ENCODE data around the gene ZNF423. TPM values are rescaled to one million over a fixed set of nuclear protein-coding genes. Genes with fewer than 3 reads are reported as not detected.

ZNF423 gene
- polyA plus RNA-seq, 1 of the 3 experiments (the other 2 are of a cell fraction): 1.2 TPM

GRCh38 chr16:49597796-49598195 is 258.1 kb downstream of the ZNF423 start:
- DNase-seq: no peak
- H3K27me3 ChIP-seq (ENCODE audit: insufficient read depth): no peaks in the 10 kb centered on the region
- no peaks in the 10 kb centered on the region for H3K9me3 ChIP-seq
- H3K9ac ChIP-seq: no peak overlapping the region
- TF ChIP-seq ZBTB33 (IDR thresholded peaks at IDR 0.05; ENCODE audit: borderline replicate concordance, low read depth) (no peak), IRF3 (IDR thresholded peaks at IDR 0.05; ENCODE audit: low read depth, low read length) (no peak), REST (IDR thresholded peaks at IDR 0.05; ENCODE audit: low read depth, low read length) (no peak), NFIC (IDR thresholded peaks at IDR 0.05; ENCODE audit: borderline replicate concordance) (no peak), GATA2 (CRISPR knock-in tag; IDR thresholded peaks at IDR 0.05) (no peak), SIN3A (IDR thresholded peaks at IDR 0.05; ENCODE audit: borderline replicate concordance, low read depth, low read length) (no peak)
- no peak overlapping the region for H3K4me2 ChIP-seq
- no peaks in the 10 kb centered on the region for H3K79me2 ChIP-seq (ENCODE audit: insufficient read depth)
- H3K36me3 ChIP-seq (replicated peaks in 1 of 2; ENCODE audit: control insufficient read depth in 1 of 2, insufficient read depth in 2 of 2, low read length in 1 of 2): no peaks in the 10 kb centered on the region
- peak overlapping the region in 1 of 2 experiments; percentile 98; a peak in 2 of 4 replicates for H3K27ac ChIP-seq (ENCODE audit: low read depth in 2 of 2, low read length in 1 of 2)
- no peaks in the 10 kb centered on the region for H4K20me1 ChIP-seq (ENCODE audit: insufficient read depth)
- H3K4me3 ChIP-seq (ENCODE audit: low read depth in 2 of 2, low read length in 1 of 2): no peak overlapping the region
- ChIA-PET POLR2A (no interaction called here), CTCF (interaction anchor here (1.0 to 3.0 kb wide), 5 partner anchors 16 to 259 kb away, joined by 3 to 15 read pairs (median 3); partner anchors contain the start of gene ZNF423)
- no peaks in the 10 kb centered on the region for H3K9me2 ChIP-seq
- H3F3A ChIP-seq (replicated peaks; ENCODE audit: insufficient read depth): no peaks in the 10 kb centered on the region
- no peak overlapping the region for H2AFZ ChIP-seq (ENCODE audit: low read depth)
- 74% methylated on average over 2 of the region's 2 CpGs for WGBS (ENCODE audit: low lambda C conversion rate)
- H3K4me1 ChIP-seq (ENCODE audit: control insufficient read depth in 1 of 2, insufficient read depth in 2 of 2, low read depth in 1 of 2, low read length in 1 of 2): peaks cover 11 to 83% of the 10 kb centered on the region in 2 experiments; a peak in 3 of 4 replicates

- Histone ChIP-seq H4K20me1 (ENCODE audit: insufficient read depth) (no peaks in the 10 kb centered on the region), H3K4me1 (ENCODE audit: control insufficient read depth in 1 of 2, insufficient read depth in 2 of 2, low read depth in 1 of 2, low read length in 1 of 2) (peaks cover 11 to 88% of the 10 kb centered on the region in 2 experiments; a peak in 3 of 4 replicates), H3K79me2 (ENCODE audit: insufficient read depth) (no peaks in the 10 kb centered on the region), H3K27ac (ENCODE audit: low read depth in 2 of 2, low read length in 1 of 2) (peak overlapping the region in 1 of 2 experiments; percentile 98; a peak in 3 of 4 replicates), H3K9ac (no peak overlapping the region), H3K27me3 (ENCODE audit: insufficient read depth) (no peaks in the 10 kb centered on the region), H3K36me3 (replicated peaks in 1 of 2; ENCODE audit: control insufficient read depth in 1 of 2, insufficient read depth in 2 of 2, low read length in 1 of 2) (no peaks in the 10 kb centered on the region), H3F3A (replicated peaks; ENCODE audit: insufficient read depth) (no peaks in the 10 kb centered on the region), H2AFZ (ENCODE audit: low read depth) (no peak overlapping the region), H3K4me2 (no peak overlapping the region), H3K4me3 (ENCODE audit: low read depth in 2 of 2, low read length in 1 of 2) (no peak overlapping the region), H3K9me3 (no peaks in the 10 kb centered on the region), H3K9me2 (no peaks in the 10 kb centered on the region)
- peak; percentile 71 for DNase-seq
- CTCF ChIA-PET: interaction anchor here (0.8 to 3.0 kb wide), 10 partner anchors 10 to 324 kb away, joined by 3 to 15 read pairs (median 4); partner anchors contain the start of gene ZNF423
- WGBS (ENCODE audit: low lambda C conversion rate): 41% methylated on average over 8 of the region's 10 CpGs
- POLR2A ChIA-PET: no interaction called here
- TF ChIP-seq SIN3A (IDR thresholded peaks at IDR 0.05; ENCODE audit: borderline replicate concordance, low read depth, low read length) (no peak), CHD2 (IDR thresholded peaks at IDR 0.05; ENCODE audit: low read length, partially characterized antibody) (peak; percentile 43), MAX (IDR thresholded peaks at IDR 0.05; ENCODE audit: low read depth) (no peak), SMC3 (IDR thresholded peaks at IDR 0.05; ENCODE audit: low read depth, low read length) (no peak), USF1 (IDR thresholded peaks at IDR 0.05; ENCODE audit: borderline replicate concordance, low read depth) (no peak), GABPA (IDR thresholded peaks at IDR 0.05; ENCODE audit: low read depth) (no peak), POLR2AphosphoS5 (IDR thresholded peaks at IDR 0.05; ENCODE audit: low read depth, low read length) (no peak), FOSL2 (IDR thresholded peaks at IDR 0.05; ENCODE audit: borderline replicate concordance, low read depth) (no peak), EP300 (IDR thresholded peaks at IDR 0.05; ENCODE audit: borderline replicate concordance in 1 of 2, low read depth in 1 of 2, low read length in 1 of 2) (no peak), USF2 (IDR thresholded peaks at IDR 0.05; ENCODE audit: borderline replicate concordance, low read depth, low read length) (no peak)
Measured at GRCh38 chr16:49596648-49597291, 259.1 kb downstream of the ZNF423 start.
